Left forelimb (tissue), 1 donor: Measurements from ENCODE around the gene BCAS1.

Experiments
- DNase-seq: peaks from one replicate; pipeline ENCODE4 v3.0.0-alpha.2; 2018; ENCODE audit warnings: low spot score

BCAS1 gene

GRCh38 chr20:53959911-53960578, 110.3 kb downstream of the BCAS1 start:
- DNase-seq: no peak

- no peak for DNase-seq
These were observed 112.1 kb downstream of the BCAS1 start for GRCh38 chr20:53958260-53958659.

- DNase-seq: no peak
These were observed 112.8 kb downstream of the BCAS1 start for GRCh38 chr20:53957451-53958172.

GRCh38 chr20:53956013-53956715, 114.2 kb downstream of the BCAS1 start:
- DNase-seq: no peak

- DNase-seq: no peak
These were observed 115.4 kb downstream of the BCAS1 start for GRCh38 chr20:53954723-53955658.

GRCh38 chr20:53952528-53953096, 117.8 kb downstream of the BCAS1 start:
- DNase-seq: no peak

- no peak for DNase-seq
These were observed 119.8 kb downstream of the BCAS1 start for GRCh38 chr20:53950578-53950977.

- no peak for DNase-seq
These were observed 120.4 kb downstream of the BCAS1 start for GRCh38 chr20:53950031-53950430.

GRCh38 chr20:53949319-53949839, 121.0 kb downstream of the BCAS1 start:
- no peak for DNase-seq

- no peak for DNase-seq
These were observed 121.7 kb downstream of the BCAS1 start for GRCh38 chr20:53948383-53949318.

- no peak for DNase-seq
These were observed 122.7 kb downstream of the BCAS1 start for GRCh38 chr20:53947501-53948195.

GRCh38 chr20:53946106-53946505, 124.3 kb downstream of the BCAS1 start:
- DNase-seq: no peak

GRCh38 chr20:53945478-53945877, 124.9 kb downstream of the BCAS1 start:
- DNase-seq: no peak

GRCh38 chr20:53944796-53945195, 125.6 kb downstream of the BCAS1 start:
- no peak for DNase-seq

- DNase-seq: no peak
These were observed 126.7 kb downstream of the BCAS1 start for GRCh38 chr20:53943522-53944291.

GRCh38 chr20:53942973-53943372, 127.4 kb downstream of the BCAS1 start:
- no peak for DNase-seq

- DNase-seq: no peak
These were observed 128.0 kb downstream of the BCAS1 start for GRCh38 chr20:53942472-53942816.

GRCh38 chr20:53941680-53942471, 128.5 kb downstream of the BCAS1 start:
- no peak for DNase-seq
